Right lobe of liver (tissue), 6 donors: ENCODE measurements around the gene TMEM272. TPM values are rescaled to one million over a fixed set of nuclear protein-coding genes. Genes with fewer than 3 reads are reported as not detected.

Source experiments
- ATAC-seq, 4 donors: fragments of 200-7000 bp; cut with Tn5 transposase; one replicate each; pipeline ENCODE4 v1.9.1; 2020; ENCODE audit warnings: mild to moderate bottlenecking in 4 of 4, moderate library complexity in 4 of 4
- DNase-seq, 3 donors: peaks; one replicate each; pipeline ENCODE4 v3.0.0-alpha.2; 2020
- H3K27ac ChIP-seq, 3 donors: fragments of 200-600 bp; one replicate each; pipeline ENCODE4 v1.8.0; 2022
- H3K27me3 ChIP-seq, 2 donors: fragments of 200-600 bp; one replicate each; pipeline ENCODE4 v1.8.0; 2022
- H3K36me3 ChIP-seq, 4 donors: fragments of 200-600 bp; sonication (generic) in 1 of 4; one replicate each; pipeline versions ENCODE4 v1.5.1 to v1.8.0; 2017 to 2022; ENCODE audit warnings: control low read depth in 1 of 4
- H3K4me1 ChIP-seq, 4 donors: fragments of 200-600 bp; sonication (generic) in 1 of 4; one replicate each; pipeline versions ENCODE4 v1.5.1 to v1.8.0; 2017 to 2022; ENCODE audit warnings: control low read depth in 1 of 4
- H3K4me3 ChIP-seq, 3 donors: fragments of 200-600 bp; one replicate each; pipeline ENCODE4 v1.8.0; 2022
- H3K9me3 ChIP-seq, 4 donors: fragments of 200-600 bp; sonication (generic) in 1 of 4; one replicate each; pipeline versions ENCODE4 v1.5.1 to v1.8.0; 2017 to 2022; ENCODE audit warnings: control low read depth in 1 of 4
- CTCF ChIP-seq, 4 donors: fragments of 200-600 bp in 3 of 4; fragments of 450-650 bp in 1 of 4; IDR thresholded peaks; one replicate each; pipeline versions ENCODE4 v1.5.1 to v1.8.0; 2016 to 2022; ENCODE audit warnings: antibody characterized with exemption in 4 of 4, mild to moderate bottlenecking in 2 of 4
- POLR2A ChIP-seq: fragments of 450-650 bp; IDR thresholded peaks from one replicate; pipeline ENCODE4 v1.6.1; 2017; ENCODE audit warnings: antibody characterized with exemption, mild to moderate bottlenecking
- WGBS: methylation state at CpG from one replicate; pipeline ENCODE4 v1.1.6; 2018; ENCODE audit warnings: low coverage, low lambda C conversion rate; ENCODE audit not compliant: insufficient coverage; ENCODE audit errors: missing lambda C conversion rate; 5-methylcytosine and 5-hydroxymethylcytosine counted together
- intact Hi-C, 2 donors: fragments of 100-400 bp; cut with DNase I; formaldehyde crosslinking; loops; one replicate each; pipeline versions ENCODE4 v1.11.2 to v1.14.1; 2022
- total RNA-seq, 6 experiments: library from RNA; depleted of rRNA in 2 of 6; stranded (reverse); fragments of >200 nt in 2 of 6; fragmentation: NEBNext Ultra II Directional in 3 of 6; extraction: Animal tissue kit (Norgen Biotek cat#: 25700) in 3 of 6; gene quantifications; one replicate each; pipeline versions ENCODE4 v1.1.0 to v1.2.4, GENCODE V29; 2016 to 2023
- donor health status: DM: no; HTN: yes; CAD: no.
- donor health status: DM: no; HTN: no; CAD: no.
- donor health status: DM: no; HTN: no; CAD: no.
- donor health status: DM: no; HTN: yes; CAD: no.
- donor health status: DM: no; HTN: yes; CAD: no.

The TMEM272 gene
- total RNA-seq, 6 experiments from 2014 or later, result 0.06 to 0.53 (median 0.33) TPM; not detected in 1

GRCh38 chr13:51769455-51770127 is 75.4 kb downstream of the TMEM272 start:
- Histone ChIP-seq H3K27me3 (no peaks in the 10 kb centered on the region), H3K4me3 (no peak overlapping the region), H3K36me3 (no peaks in the 10 kb centered on the region), H3K4me1 (no peaks in the 10 kb centered on the region), H3K9me3 (no peaks in the 10 kb centered on the region), H3K27ac (no peak overlapping the region)
- DNase-seq, result no peak
- intact Hi-C loops, result no loop called here
- peak in 3 of 4 donors; percentile 24 to 58 (median 50) for ATAC-seq
- TF ChIP-seq CTCF (IDR thresholded peaks at IDR 0.05) (no peak), POLR2A (no peak)
- 69% methylated on average over 6 of the region's 11 CpGs for WGBS

- 90% methylated on average over 6 of the region's 19 CpGs for WGBS
- intact Hi-C loops, result no loop called here
- ATAC-seq, result no peak
- Histone ChIP-seq H3K36me3 (no peaks in the 10 kb centered on the region), H3K27ac (no peak overlapping the region), H3K27me3 (no peaks in the 10 kb centered on the region), H3K9me3 (no peaks in the 10 kb centered on the region), H3K4me3 (no peak overlapping the region), H3K4me1 (no peaks in the 10 kb centered on the region)
- no peak for DNase-seq
- TF ChIP-seq POLR2A, result no peak
- no peak for TF ChIP-seq CTCF (IDR thresholded peaks at IDR 0.05)
These were observed 76.0 kb downstream of the TMEM272 start for GRCh38 chr13:51768976-51769375.

- no peaks in the 10 kb centered on the region for H3K27me3 ChIP-seq
- H3K4me3 ChIP-seq, result no peak overlapping the region
- ATAC-seq (peak in 2 of 4 donors; percentile 10 to 19), DNase-seq (no peak)
- intact Hi-C loops, result no loop called here
- no peaks in the 10 kb centered on the region for H3K4me1 ChIP-seq
- TF ChIP-seq POLR2A (no peak), CTCF (IDR thresholded peaks at IDR 0.05) (no peak)
- 82% methylated on average over 4 of the region's 15 CpGs for WGBS
- H3K36me3 ChIP-seq, result no peaks in the 10 kb centered on the region
- no peaks in the 10 kb centered on the region for H3K9me3 ChIP-seq
- no peak overlapping the region for H3K27ac ChIP-seq
These were observed 76.5 kb downstream of the TMEM272 start for GRCh38 chr13:51768378-51768921.

- Histone ChIP-seq H3K27ac (no peak overlapping the region), H3K36me3 (peaks cover 0 to 7% (median 2%) of the 10 kb centered on the region in 4 donors), H3K4me3 (no peak overlapping the region), H3K27me3 (no peaks in the 10 kb centered on the region), H3K9me3 (no peaks in the 10 kb centered on the region), H3K4me1 (no peaks in the 10 kb centered on the region)
- DNase-seq (no peak), ATAC-seq (no peak)
- TF ChIP-seq CTCF (IDR thresholded peaks at IDR 0.05), result no peak
- no peak for TF ChIP-seq POLR2A
- intact Hi-C loops, result no loop called here
- 86% methylated on average over 2 of the region's 8 CpGs for WGBS
These were observed 77.9 kb downstream of the TMEM272 start for GRCh38 chr13:51767100-51767499.
